HCT116 (cell line): ENCODE measurements around the gene TRIM45. TPM values are rescaled to one million over a fixed set of nuclear protein-coding genes. Genes with fewer than 3 reads are reported as not detected.

Source experiments
- ATAC-seq: fragments of 200-7000 bp; cut with Tn5 transposase; 2 replicates; pipeline ENCODE4 v1.9.1; 2020; ENCODE audit warnings: mild to moderate bottlenecking, moderate library complexity
- BruUV-seq: library from RNA; stranded (reverse); fragments of 400-500 nt; replicated peaks from 2 replicates; lab custom pipeline; 2021; lab: Mats Ljungman, UMichigan
- CTCF ChIA-PET: fragments of 300-600 bp; sonication (Branson Sonifier 250); formaldehyde crosslinking; loops from one replicate; lab custom pipeline; 2021; ENCODE audit warnings: antibody characterized with exemption; lab: Charles Lee
- POLR2A ChIA-PET: fragments of 300-600, 350-600 bp; sonication (Branson Sonifier 250); formaldehyde crosslinking; loops from one replicate; lab custom pipeline; 2021; ENCODE audit warnings: antibody characterized with exemption; lab: Charles Lee
- RAD21 ChIA-PET, 2 experiments: fragments of 300-600 bp; sonication (Branson Sonifier 250); formaldehyde crosslinking; loops; one replicate each; lab custom pipeline; 2023; ENCODE audit warnings: low total read pairs in 2 of 2; ENCODE audit not compliant: uncharacterized antibody in 2 of 2, unreplicated experiment in 2 of 2, low non-redundant PET in 1 of 2; lab: Charles Lee
- DNase-seq: peaks from one replicate; pipeline ENCODE4 v3.0.0-alpha.2; 2010; ENCODE audit warnings: low read depth, low spot score
- H2AFZ ChIP-seq: fragments of 200-600 bp; shearing (Covaris generic), sonication (generic); 2 replicates; pipeline ENCODE4 v1.6.1; 2017; ENCODE audit warnings: low read depth, mixed run types, mixed read lengths, antibody characterized with exemption, low read length; ENCODE audit not compliant: poor library complexity, severe bottlenecking
- H3K27ac ChIP-seq: 2 replicates; pipeline ENCODE4 v1.5.1; 2012; ENCODE audit warnings: low read depth, low read length
- H3K27me3 ChIP-seq: fragments of 200-600 bp; sonication (generic); 2 replicates; pipeline ENCODE4 v1.6.1; 2016; ENCODE audit warnings: mixed run types, low read length, mixed read lengths; ENCODE audit not compliant: insufficient read depth
- H3K36me3 ChIP-seq, 2 experiments: fragments of 200-500 bp in 1 of 2; fragments of 200-600 bp in 1 of 2; sonication (Bioruptor generic) in 1 of 2; sonication (generic) in 1 of 2; 2 replicates each; pipeline versions ENCODE4 v1.5.1 to v1.6.1; 2014 to 2016; ENCODE audit warnings: low read length in 2 of 2, inconsistent platforms in 1 of 2, mixed read lengths in 1 of 2, mixed run types in 1 of 2; ENCODE audit not compliant: insufficient read depth in 2 of 2, control insufficient read depth in 1 of 2
- H3K4me1 ChIP-seq, 2 experiments: fragments of 200-600 bp in 1 of 2; sonication (generic) in 1 of 2; 2 replicates each; pipeline versions ENCODE4 v1.5.1 to v1.6.1; 2012 to 2017; ENCODE audit warnings: low read length in 2 of 2, inconsistent platforms in 1 of 2, mild to moderate bottlenecking in 1 of 2, mixed read lengths in 1 of 2, mixed run types in 1 of 2, moderate library complexity in 1 of 2; ENCODE audit not compliant: insufficient read depth in 2 of 2, control insufficient read depth in 1 of 2
- H3K4me2 ChIP-seq: fragments of 200-600 bp; sonication (generic); 2 replicates; pipeline ENCODE4 v1.6.1; 2017; ENCODE audit warnings: mixed run types, low read length, mixed read lengths
- H3K4me3 ChIP-seq, 2 experiments: fragments of 200-600 bp in 1 of 2; sonication (generic) in 1 of 2; replicated peaks in 1 of 2; 2 replicates each; pipeline ENCODE4 v1.5.1; 2011 to 2016; ENCODE audit warnings: low read length in 2 of 2, control low read depth in 1 of 2, low read depth in 1 of 2, mild to moderate bottlenecking in 1 of 2, mixed read lengths in 1 of 2, mixed run types in 1 of 2
- H3K79me2 ChIP-seq: fragments of 200-600 bp; sonication (generic); 2 replicates; pipeline ENCODE4 v1.6.1; 2017; ENCODE audit warnings: mild to moderate bottlenecking, mixed run types, low read length, moderate library complexity, mixed read lengths; ENCODE audit not compliant: insufficient read depth
- H3K9ac ChIP-seq: fragments of 200-600 bp; sonication (generic); 2 replicates; pipeline ENCODE4 v1.6.1; 2016; ENCODE audit warnings: low read length, mixed read lengths
- H3K9me2 ChIP-seq: fragments of 200-600 bp; sonication (generic), shearing (Covaris generic); 2 replicates; pipeline ENCODE4 v1.6.1; 2017; ENCODE audit warnings: mixed run types, mild to moderate bottlenecking, moderate library complexity; ENCODE audit not compliant: insufficient read depth
- H3K9me3 ChIP-seq, 2 experiments: fragments of 200-500 bp in 1 of 2; fragments of 200-600 bp in 1 of 2; sonication (Bioruptor generic) in 1 of 2; sonication (generic) in 1 of 2; 2 replicates each; pipeline ENCODE4 v1.6.1; 2014 to 2017; ENCODE audit warnings: low read length in 2 of 2, mixed read lengths in 2 of 2, inconsistent platforms in 1 of 2, low read depth in 1 of 2, mild to moderate bottlenecking in 1 of 2, mixed run types in 1 of 2, moderate library complexity in 1 of 2; ENCODE audit not compliant: control insufficient read depth in 1 of 2, insufficient read depth in 1 of 2
- H4K20me1 ChIP-seq: fragments of 200-600 bp; sonication (generic), shearing (Covaris generic); 2 replicates; pipeline ENCODE4 v1.6.1; 2017; ENCODE audit warnings: mixed run types, mild to moderate bottlenecking, moderate library complexity; ENCODE audit not compliant: insufficient read depth
- CBX3 ChIP-seq: IDR thresholded peaks from 2 replicates; pipeline ENCODE4 v1.6.1; 2012; ENCODE audit warnings: low read depth
- CEBPB ChIP-seq: IDR thresholded peaks from 2 replicates; pipeline ENCODE4 v1.6.1; 2012; ENCODE audit warnings: low read depth
- EGR1 ChIP-seq: IDR thresholded peaks from 2 replicates; pipeline ENCODE4 v1.6.1; 2012; ENCODE audit warnings: low read depth
- FOSL1 ChIP-seq: IDR thresholded peaks from 2 replicates; pipeline ENCODE4 v1.6.1; 2012; ENCODE audit warnings: low read depth
- JUND ChIP-seq: IDR thresholded peaks from 2 replicates; pipeline ENCODE4 v1.6.1; 2012
- POLR2AphosphoS5 ChIP-seq: IDR thresholded peaks from 2 replicates; pipeline ENCODE4 v1.6.1; 2011; ENCODE audit warnings: mild to moderate bottlenecking, low read depth, low read length, moderate library complexity
- RAD21 ChIP-seq: IDR thresholded peaks from 2 replicates; pipeline ENCODE4 v1.6.1; 2012; ENCODE audit warnings: low read depth, mild to moderate bottlenecking
- SIN3A ChIP-seq: IDR thresholded peaks from 2 replicates; pipeline ENCODE4 v1.6.1; 2012; ENCODE audit warnings: low read depth
- SP1 ChIP-seq: IDR thresholded peaks from 2 replicates; pipeline ENCODE4 v1.6.1; 2012; ENCODE audit warnings: low read depth
- TCF7L2 ChIP-seq: IDR thresholded peaks from 2 replicates; pipeline ENCODE4 v1.7.0; 2011; ENCODE audit warnings: borderline replicate concordance, inconsistent platforms; ENCODE audit not compliant: insufficient read depth, insufficient read length; ENCODE audit errors: extremely low read depth
- ZFX ChIP-seq: fragments of 450-650 bp; IDR thresholded peaks from 2 replicates; pipeline ENCODE4 v1.6.1; 2017
- intact Hi-C: fragments of 100-400 bp; cut with micrococcal nuclease; formaldehyde crosslinking; loops from 2 replicates; pipeline ENCODE4 v1.10.0; 2022
- total RNA-seq: library from RNA; stranded (reverse); gene quantifications from one replicate; pipeline ENCODE4 v1.2.1, GENCODE V29; 2021; ENCODE audit not compliant: unreplicated experiment
- TF ChIP-seq, protein P1 (sequence below): IDR thresholded peaks from 2 replicates; pipeline ENCODE4 v1.6.1; 2012
- TF ChIP-seq, protein P2 (sequence below), 3 experiments: fragments of 200-600 bp in 1 of 3; sonication (generic) in 1 of 3; IDR thresholded peaks in 2 of 3; conservative IDR thresholded peaks in 1 of 3; 2 replicates each; pipeline ENCODE4 v1.5.1; 2012 to 2017; ENCODE audit warnings: low read depth in 2 of 3, low read length in 2 of 3, antibody characterized with exemption in 1 of 3, borderline replicate concordance in 1 of 3, control low read depth in 1 of 3, mild to moderate bottlenecking in 1 of 3, mixed read lengths in 1 of 3, mixed run types in 1 of 3, moderate library complexity in 1 of 3; ENCODE audit not compliant: insufficient read depth in 1 of 3
- TF ChIP-seq, protein P3 (sequence below): IDR thresholded peaks from 2 replicates; pipeline ENCODE4 v1.6.1; 2012

TRIM45 gene
- total RNA-seq, 1 experiment from 2014 or later, result 3.5 TPM

DNA sequence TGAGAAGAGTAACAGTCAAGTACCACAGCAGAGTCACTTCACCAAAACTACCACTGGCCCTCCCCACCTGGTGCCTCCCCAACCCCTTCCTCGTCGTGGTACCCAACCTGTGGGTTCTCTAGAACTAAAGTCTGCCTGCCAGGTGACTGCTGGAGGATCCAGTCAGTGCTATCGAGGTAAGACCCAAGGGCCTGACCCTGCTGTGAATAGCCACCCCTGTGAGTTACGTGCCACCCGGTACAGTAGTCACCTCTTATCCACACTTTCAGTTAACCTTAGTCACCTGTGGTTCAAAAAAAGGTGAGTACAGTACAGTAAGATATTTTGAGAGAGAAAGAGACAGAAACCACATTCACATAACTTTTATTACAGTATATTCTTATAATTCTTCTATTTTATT lies 44.9 kb downstream of the TRIM45 start:
- Histone ChIP-seq H3K9ac (no peak overlapping the region), H4K20me1 (no peaks in the 10 kb centered on the region), H3K9me2 (no peaks in the 10 kb centered on the region), H3K79me2 (peaks cover 6% of the 10 kb centered on the region; the same call in 1 of the 2 replicates), H2AFZ (no peak overlapping the region), H3K9me3 (no peaks in the 10 kb centered on the region), H3K4me3 (no peak overlapping the region), H3K4me2 (no peak overlapping the region), H3K27ac (no peak overlapping the region), H3K36me3 (peaks cover 33 to 61% of the 10 kb centered on the region in 2 experiments), H3K27me3 (no peaks in the 10 kb centered on the region), H3K4me1 (peaks cover 0 to 8% of the 10 kb centered on the region in 2 experiments; a peak in 2 of 4 replicates)
- no peak for DNase-seq
- CTCF ChIA-PET, result interaction anchor here (1.1 to 1.3 kb wide), 2 partner anchors 52 to 208 kb away, joined by 6 to 10 read pairs; no protein-coding TSS in a partner anchor
- no peak for ATAC-seq
- BruUV-seq, result no TSS peak
- RAD21 ChIA-PET, result interaction anchor here in 1 of 2 experiments (0.7 kb wide), 1 partner anchor 208 kb away, joined by 3 read pairs; no protein-coding TSS in a partner anchor
- intact Hi-C loops, result no loop called here
- POLR2A ChIA-PET, result interaction anchor here (0.5 kb wide), 1 partner anchor 20 kb away, joined by 4 read pairs; no protein-coding TSS in a partner anchor
- no peak for TF ChIP-seq JUND

DNA sequence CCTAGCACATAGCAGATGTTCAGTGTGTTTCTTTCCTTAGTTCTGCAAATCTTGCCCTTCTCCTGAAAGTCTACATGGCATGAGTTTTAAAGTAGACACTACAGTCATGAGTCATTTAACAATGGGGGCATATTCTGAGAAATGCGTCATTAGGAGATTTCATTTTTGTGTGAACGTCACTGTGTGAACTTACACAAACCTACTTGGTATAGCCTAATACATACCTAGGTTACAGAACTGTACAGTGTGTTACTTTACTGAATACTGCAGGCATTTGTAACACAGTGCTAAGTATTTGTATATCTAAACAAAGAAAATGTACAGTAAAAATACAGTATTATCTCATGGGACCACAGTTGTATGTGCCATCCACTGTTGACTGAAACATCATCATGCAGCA lies 51.4 kb downstream of the TRIM45 start:
- H3K4me1 ChIP-seq, result no peaks in the 10 kb centered on the region
- intact Hi-C loops, result no loop called here
- peaks cover 47% of the 10 kb centered on the region for H3K79me2 ChIP-seq
- no TSS peak for BruUV-seq
- H3K4me2 ChIP-seq, result no peak overlapping the region
- ChIA-PET CTCF (interaction anchor here (9.0 kb wide), 1 partner anchor 215 kb away, joined by 101 read pairs; no protein-coding TSS in a partner anchor), POLR2A (no interaction called here), RAD21 (interaction anchor here in 1 of 2 experiments (0.6 kb wide), 1 partner anchor 303 kb away, joined by 3 read pairs; no protein-coding TSS in a partner anchor)
- no peaks in the 10 kb centered on the region for H3K9me3 ChIP-seq
- peaks cover 3 to 18% of the 10 kb centered on the region in 2 experiments; a peak in 2 of 4 replicates for H3K36me3 ChIP-seq
- H3K9me2 ChIP-seq, result no peaks in the 10 kb centered on the region
- H2AFZ ChIP-seq, result no peak overlapping the region
- ATAC-seq, result no peak
- H3K27me3 ChIP-seq, result no peaks in the 10 kb centered on the region
- no peaks in the 10 kb centered on the region for H4K20me1 ChIP-seq
- TF ChIP-seq ZFX, result no peak
- TF ChIP-seq CBX3, result no peak
- no peak for TF ChIP-seq RAD21
- TF ChIP-seq, protein P1, sequence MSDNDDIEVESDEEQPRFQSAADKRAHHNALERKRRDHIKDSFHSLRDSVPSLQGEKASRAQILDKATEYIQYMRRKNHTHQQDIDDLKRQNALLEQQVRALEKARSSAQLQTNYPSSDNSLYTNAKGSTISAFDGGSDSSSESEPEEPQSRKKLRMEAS, result no peak
- TF ChIP-seq SP1, result no peak
- no peak for TF ChIP-seq EGR1
- no peak for TF ChIP-seq POLR2AphosphoS5
- TF ChIP-seq JUND, result no peak
- no peak for TF ChIP-seq TCF7L2
- no peak for TF ChIP-seq CEBPB
- TF ChIP-seq, protein P2, sequence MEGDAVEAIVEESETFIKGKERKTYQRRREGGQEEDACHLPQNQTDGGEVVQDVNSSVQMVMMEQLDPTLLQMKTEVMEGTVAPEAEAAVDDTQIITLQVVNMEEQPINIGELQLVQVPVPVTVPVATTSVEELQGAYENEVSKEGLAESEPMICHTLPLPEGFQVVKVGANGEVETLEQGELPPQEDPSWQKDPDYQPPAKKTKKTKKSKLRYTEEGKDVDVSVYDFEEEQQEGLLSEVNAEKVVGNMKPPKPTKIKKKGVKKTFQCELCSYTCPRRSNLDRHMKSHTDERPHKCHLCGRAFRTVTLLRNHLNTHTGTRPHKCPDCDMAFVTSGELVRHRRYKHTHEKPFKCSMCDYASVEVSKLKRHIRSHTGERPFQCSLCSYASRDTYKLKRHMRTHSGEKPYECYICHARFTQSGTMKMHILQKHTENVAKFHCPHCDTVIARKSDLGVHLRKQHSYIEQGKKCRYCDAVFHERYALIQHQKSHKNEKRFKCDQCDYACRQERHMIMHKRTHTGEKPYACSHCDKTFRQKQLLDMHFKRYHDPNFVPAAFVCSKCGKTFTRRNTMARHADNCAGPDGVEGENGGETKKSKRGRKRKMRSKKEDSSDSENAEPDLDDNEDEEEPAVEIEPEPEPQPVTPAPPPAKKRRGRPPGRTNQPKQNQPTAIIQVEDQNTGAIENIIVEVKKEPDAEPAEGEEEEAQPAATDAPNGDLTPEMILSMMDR (IDR thresholded peaks at IDR 0.05 in 2 of 3, conservative IDR thresholded peaks at IDR 0.05 in 1 of 3; ENCODE audit: borderline replicate concordance in 1 of 3, insufficient read depth in 1 of 3, low read depth in 2 of 3, low read length in 2 of 3), result no peak
- TF ChIP-seq, protein P3, sequence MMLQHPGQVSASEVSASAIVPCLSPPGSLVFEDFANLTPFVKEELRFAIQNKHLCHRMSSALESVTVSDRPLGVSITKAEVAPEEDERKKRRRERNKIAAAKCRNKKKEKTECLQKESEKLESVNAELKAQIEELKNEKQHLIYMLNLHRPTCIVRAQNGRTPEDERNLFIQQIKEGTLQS, result no peak
- TF ChIP-seq FOSL1, result no peak
- no peak for TF ChIP-seq SIN3A
- H3K4me3 ChIP-seq, result no peak overlapping the region
- H3K27ac ChIP-seq, result no peak overlapping the region
- H3K9ac ChIP-seq, result no peak overlapping the region
- no peak for DNase-seq
